Measurements from ENCODE around the gene NDST3. TPM values are rescaled to one million over a fixed set of nuclear protein-coding genes. Genes with fewer than 3 reads are reported as not detected.
A peak's percentile ranks its signal among the peaks of the same experiment; 100 is the strongest.

NDST3 gene
- total RNA-seq, 1 experiment from 2014 or later, result 0.70 TPM

GRCh38 chr4:118270492-118270891 is 236.2 kb downstream of the NDST3 start:
- Histone ChIP-seq H4K91ac (ENCODE audit: insufficient read length, low read depth, low read length) (no peak overlapping the region), H3K14ac (ENCODE audit: insufficient read depth, low read length) (no peak overlapping the region), H3K9me3 (ENCODE audit: control insufficient read depth, low read depth, low read length) (no peaks in the 10 kb centered on the region), H4K20me1 (ENCODE audit: control insufficient read depth, insufficient read depth, insufficient read length) (no peaks in the 10 kb centered on the region), H3K27ac (ENCODE audit: insufficient read length, low read depth, low read length) (no peak overlapping the region), H2BK15ac (ENCODE audit: low read depth, low read length) (no peak overlapping the region), H2AK5ac (ENCODE audit: insufficient read length, low read length) (no peak overlapping the region), H3K79me2 (ENCODE audit: insufficient read depth, low read length) (no peaks in the 10 kb centered on the region), H3K4me1 (ENCODE audit: insufficient read depth, low read length) (no peaks in the 10 kb centered on the region), H3K4ac (ENCODE audit: low read depth, low read length) (no peak overlapping the region), H3K27me3 (ENCODE audit: insufficient read depth, low read length) (no peaks in the 10 kb centered on the region), H3K23ac (ENCODE audit: insufficient read length, low read depth, low read length) (no peak overlapping the region), H3K9ac (ENCODE audit: extremely low read depth, insufficient read length, low read length) (no peak overlapping the region), H2BK12ac (ENCODE audit: insufficient read length, low read depth, low read length) (no peak overlapping the region), H2BK5ac (ENCODE audit: insufficient read length, low read length) (no peak overlapping the region), H3T11ph (ENCODE audit: low read length) (no peak overlapping the region), H2BK120ac (ENCODE audit: low read depth, low read length, poor library complexity, severe bottlenecking) (no peak overlapping the region), H3K79me1 (ENCODE audit: insufficient read depth, low read depth, low read length, poor library complexity, severe bottlenecking) (no peaks in the 10 kb centered on the region), H4K8ac (replicated peaks; ENCODE audit: insufficient read length, low read depth, low read length) (no peak overlapping the region), H3K23me2 (ENCODE audit: insufficient read length, low read depth, low read length, poor library complexity, severe bottlenecking) (no peaks in the 10 kb centered on the region), H4K5ac (ENCODE audit: insufficient read length, low read depth, low read length) (no peak overlapping the region), H2BK20ac (ENCODE audit: low read depth, low read length, poor library complexity, severe bottlenecking) (no peak overlapping the region), H3K18ac (ENCODE audit: insufficient read length, low read depth, low read length) (no peak overlapping the region), H2AFZ (ENCODE audit: low read length) (no peak overlapping the region), H3K4me2 (ENCODE audit: insufficient read depth, insufficient read length, low read length) (no peak overlapping the region), H3K56ac (ENCODE audit: insufficient read length, low read depth, low read length) (no peak overlapping the region)
- H3K9me3 Mint-ChIP-seq, result no peaks in the 10 kb centered on the region
- WGBS (ENCODE audit: extremely low coverage, insufficient read length, low lambda C conversion rate), result no CpG with 5 or more reads among the region's 2 CpGs
- no peaks in the 10 kb centered on the region for H3K4me1 Mint-ChIP-seq
- no peak overlapping the region for H3K27ac Mint-ChIP-seq
- no peak overlapping the region for H3K4me3 Mint-ChIP-seq
- H3K36me3 Mint-ChIP-seq (ENCODE audit: insufficient read depth in 1 of 3, low read depth in 3 of 3), result no peaks in the 10 kb centered on the region
- no peaks in the 10 kb centered on the region for H3K27me3 Mint-ChIP-seq (ENCODE audit: low read depth)
- TF ChIP-seq CTCF (conservative IDR thresholded peaks at IDR 0.05), result peak; percentile 78
- no peak for DNase-seq
